Activated gamma-delta T cell treated with anti-CD3 and anti-CD28 coated beads, Interleukin-2, amount 50 U/mL, for 16 hours (primary cell): ENCODE data around the gene EXD2.
"Not testable (repeated sequence)": the region's sequence is repeated elsewhere in the genome, so short reads cannot be mapped to it uniquely, and the experiment has no call there.

Experiments used
- DNase-seq: peaks from one replicate; pipeline ENCODE4 v3.0.0-alpha.2; 2020; ENCODE audit warnings: low read depth

EXD2 gene

GRCh38 chr14:69281450-69282169, 90.3 kb downstream of the EXD2 start:
- DNase-seq: no peak

DNA sequence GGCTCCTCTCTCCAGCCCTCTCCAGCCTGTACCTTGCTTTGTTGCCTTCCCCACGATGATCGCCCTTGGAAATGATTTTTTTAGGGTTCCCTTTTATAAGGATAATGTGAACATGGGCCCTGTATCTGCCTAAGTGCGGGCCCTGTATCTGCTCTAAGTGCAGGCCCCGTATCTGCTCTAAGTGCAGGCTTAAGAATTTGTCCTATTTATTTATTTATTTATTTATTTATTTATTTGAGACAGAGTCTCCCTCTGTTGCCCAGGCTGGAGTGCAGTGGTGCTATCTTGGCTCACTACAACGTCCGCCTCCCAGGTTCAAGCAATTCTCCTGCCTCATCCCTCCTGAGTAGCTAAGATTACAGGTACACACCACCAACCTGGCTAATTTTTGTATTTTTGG, 91.2 kb downstream of the EXD2 start:
- no peak for DNase-seq

DNA sequence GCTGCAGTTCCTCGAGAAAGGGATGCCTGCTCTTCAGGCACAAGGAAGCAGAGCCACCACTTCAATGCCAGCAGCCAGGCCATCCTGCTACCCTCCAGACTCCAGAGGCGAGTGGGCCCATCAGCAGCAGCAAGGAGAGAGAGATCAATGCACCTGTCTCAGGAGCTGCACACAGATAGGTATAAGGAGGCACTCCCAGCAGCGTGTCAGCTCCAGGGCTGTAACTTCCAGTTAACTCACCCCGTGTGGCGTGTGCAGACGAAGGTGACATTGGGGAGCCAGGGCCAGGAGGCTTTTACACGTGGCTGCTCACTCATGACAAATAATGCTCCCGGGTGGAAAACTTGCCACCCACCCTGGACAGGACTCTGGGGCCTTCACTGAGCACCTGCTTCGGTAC, 92.9 kb downstream of the EXD2 start:
- DNase-seq: no peak

DNA sequence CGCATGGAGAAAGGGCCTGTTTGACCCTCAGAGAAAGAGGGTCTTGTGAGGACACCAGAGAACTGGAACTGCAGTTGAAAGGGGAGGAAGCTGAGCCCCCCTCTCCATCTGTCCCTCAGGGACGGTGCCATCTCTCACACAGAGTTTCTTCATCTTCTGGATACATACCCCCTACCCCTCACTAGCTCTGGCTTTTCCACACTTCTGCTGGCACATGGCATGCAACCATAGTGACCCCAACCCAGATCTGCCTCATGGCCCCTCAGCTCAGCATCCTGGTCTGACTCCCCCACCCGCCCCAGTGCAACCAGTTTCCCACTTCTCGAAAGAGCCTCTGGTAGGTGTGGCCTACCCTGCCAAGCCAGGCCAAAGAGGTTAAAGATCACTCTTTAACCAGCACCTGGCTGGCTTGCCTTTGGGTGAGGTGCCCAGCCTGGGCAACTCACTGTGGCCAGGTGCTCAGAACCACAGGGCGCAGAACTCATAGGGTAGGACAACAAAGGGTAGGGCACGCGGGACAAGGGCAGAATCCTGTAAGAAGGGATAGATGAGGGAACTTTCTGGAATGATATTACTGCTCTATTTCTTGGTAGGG, 94.5 kb downstream of the EXD2 start:
- no peak for DNase-seq

- no peak for DNase-seq
These were observed 96.1 kb downstream of the EXD2 start for GRCh38 chr14:69287098-69288010.

DNA sequence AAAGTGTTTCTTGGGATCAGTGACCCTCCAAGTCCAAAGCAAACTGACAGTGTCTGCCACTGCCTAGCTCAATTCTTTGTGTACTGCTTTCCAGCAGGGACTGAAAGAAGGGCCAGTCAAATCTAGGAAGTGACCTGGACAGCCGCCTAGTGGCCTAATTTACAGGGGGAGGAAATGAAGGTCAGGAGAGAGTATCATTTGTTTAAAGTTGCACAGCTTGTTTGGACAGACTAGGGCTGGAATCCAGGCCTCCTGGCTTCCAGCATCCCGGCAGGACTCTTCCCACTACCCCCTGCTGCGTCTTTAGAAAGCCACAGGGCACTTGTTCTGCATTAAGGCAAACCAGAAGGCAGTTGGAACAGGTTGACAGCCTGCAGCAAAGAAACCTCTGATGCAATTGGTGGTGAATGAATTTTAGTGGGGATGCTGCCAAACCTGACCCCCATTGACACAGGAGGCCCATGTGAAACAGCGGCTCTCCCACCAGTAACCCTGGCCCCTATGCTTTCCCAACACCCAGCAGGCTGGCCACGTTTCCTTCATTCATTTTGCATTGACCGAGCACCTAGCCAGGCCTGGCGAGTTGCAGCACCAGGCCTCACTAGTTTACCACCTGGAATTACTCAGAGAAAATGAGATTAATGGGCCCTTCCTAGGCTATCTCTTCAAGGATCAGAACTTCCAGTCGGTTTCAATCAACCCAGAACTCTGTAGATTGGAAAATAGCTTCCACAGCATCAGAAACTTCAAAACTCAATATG, 96.9 kb downstream of the EXD2 start:
- DNase-seq: no peak

DNA sequence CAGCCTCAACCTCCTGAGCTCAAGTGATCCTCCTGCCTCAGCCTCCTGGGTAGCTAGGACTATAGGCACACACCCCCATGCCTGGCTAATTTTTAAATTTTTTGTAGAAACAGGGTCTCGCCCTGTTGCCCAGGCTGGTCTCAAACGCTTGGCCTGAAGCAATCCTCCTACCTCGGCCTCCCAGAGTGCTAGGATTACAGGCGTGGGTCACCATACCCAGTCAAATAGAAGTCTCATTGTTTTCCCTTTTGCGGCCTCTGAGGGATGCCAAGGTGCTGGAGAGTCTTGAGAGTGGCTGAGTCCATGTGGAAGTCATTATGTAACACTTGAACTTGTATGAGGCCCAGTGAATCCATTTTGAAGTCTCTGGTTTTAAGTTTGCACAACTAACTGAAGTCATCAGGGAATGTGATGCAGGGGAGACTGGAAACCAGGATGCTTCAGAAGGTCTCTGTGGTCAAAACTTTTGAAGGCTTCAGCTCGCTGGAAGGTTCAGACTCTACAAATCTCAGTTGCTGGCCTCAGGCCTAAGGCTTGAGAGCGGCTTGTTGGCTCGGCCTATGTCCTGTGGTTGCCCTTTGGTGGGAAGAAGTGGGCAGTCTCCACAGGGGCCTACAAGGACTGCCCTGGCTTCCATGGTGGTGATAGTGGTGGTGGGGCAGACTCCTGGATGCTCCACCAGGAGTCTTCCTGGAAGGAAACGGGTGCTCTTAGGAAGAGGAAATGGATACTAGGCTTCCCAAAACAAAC, 97.8 kb downstream of the EXD2 start:
- DNase-seq: no peak

DNA sequence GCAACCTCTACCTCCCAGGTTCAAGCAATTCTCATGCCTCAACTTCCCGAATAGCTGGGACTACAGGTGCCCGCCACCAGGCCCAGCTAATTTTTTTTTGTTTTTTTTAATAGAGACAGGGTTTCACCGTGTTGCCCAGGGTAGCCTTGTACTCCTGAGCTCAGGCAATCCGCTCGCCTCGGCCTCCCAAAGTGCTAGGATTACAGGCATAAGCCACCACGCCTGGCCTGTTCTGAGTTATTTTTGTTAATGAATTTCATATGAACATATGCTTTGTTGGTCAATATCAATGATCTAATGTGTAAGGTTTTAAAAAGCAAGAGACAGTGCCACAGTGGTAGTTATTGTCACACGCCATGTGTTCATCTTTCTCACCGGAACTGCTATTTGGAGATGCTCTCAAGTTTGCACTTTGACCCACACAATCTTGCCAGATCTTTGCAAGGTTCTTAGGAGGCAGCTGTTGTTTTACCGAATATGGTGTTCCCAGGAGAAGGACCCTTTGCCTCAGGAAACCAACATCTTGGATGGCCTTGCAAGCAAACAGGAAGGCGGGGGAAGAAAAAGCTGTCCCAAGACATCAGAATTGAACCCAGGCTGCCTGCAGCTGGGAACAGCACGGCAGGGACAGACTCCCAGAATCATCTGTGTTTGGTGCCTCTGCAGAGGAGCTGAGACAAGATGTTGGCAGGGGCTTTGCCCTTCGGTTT, 98.7 kb downstream of the EXD2 start:
- DNase-seq: no peak

DNA sequence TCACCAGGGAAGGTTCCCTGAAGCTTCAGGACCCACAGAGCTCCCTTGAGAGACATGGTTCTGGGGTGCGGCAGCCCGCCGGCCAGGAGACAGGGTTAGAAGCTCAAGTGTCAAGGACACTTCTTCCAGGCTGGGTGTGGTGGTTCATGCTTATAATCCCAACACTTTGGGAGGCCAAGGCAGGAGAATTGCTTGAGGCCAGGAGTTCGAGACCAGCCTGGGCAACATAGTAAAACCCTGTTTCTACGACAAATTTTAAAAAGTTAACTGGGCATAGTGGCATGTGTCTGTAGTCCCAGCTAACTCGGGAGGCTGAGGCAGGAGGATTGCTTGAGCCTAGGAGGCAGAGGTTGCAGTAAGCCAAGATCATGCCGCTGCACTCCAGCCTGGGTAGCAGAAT, 99.6 kb downstream of the EXD2 start:
- not testable (repeated sequence) for DNase-seq

- DNase-seq: no peak
These were observed 100.1 kb downstream of the EXD2 start for GRCh38 chr14:69291396-69291795.

- DNase-seq: no peak
These were observed 100.7 kb downstream of the EXD2 start for GRCh38 chr14:69291891-69292561.
